IMR-90 (cell line): ENCODE data around the gene CEP295NL.

ENCODE experiments used
- CTCF ChIP-seq: conservative IDR thresholded peaks from 2 replicates; pipeline ENCODE4 v1.5.1; 2012; ENCODE audit warnings: mild to moderate bottlenecking, low read depth, low read length, improper control_type of control experiment
- MAFK ChIP-seq: IDR thresholded peaks from 2 replicates; pipeline ENCODE4 v1.6.1; 2012; ENCODE audit warnings: low read depth, low read length, improper control_type of control experiment
- POLR2A ChIP-seq: IDR thresholded peaks from 2 replicates; pipeline ENCODE4 v1.6.1; 2012; ENCODE audit warnings: mild to moderate bottlenecking, low read depth, low read length
- RAD21 ChIP-seq: IDR thresholded peaks from 2 replicates; pipeline ENCODE4 v1.6.1; 2012; ENCODE audit warnings: low read length, improper control_type of control experiment
- RCOR1 ChIP-seq: IDR thresholded peaks from 2 replicates; pipeline ENCODE4 v1.6.1; 2012; ENCODE audit warnings: mild to moderate bottlenecking, low read length, improper control_type of control experiment; ENCODE audit not compliant: insufficient replicate concordance
- SMC3 ChIP-seq: fragments of 150-350 bp; IDR thresholded peaks from 2 replicates; pipeline ENCODE4 v1.6.1; 2016; ENCODE audit warnings: low read depth, mild to moderate bottlenecking, antibody characterized with exemption, low read length, moderate library complexity
- USF2 ChIP-seq: fragments of 150-350 bp; IDR thresholded peaks from 2 replicates; pipeline ENCODE4 v1.6.1; 2017; ENCODE audit warnings: mild to moderate bottlenecking, antibody characterized with exemption, low read length, low read depth

GRCh38 chr17:78922816-78923498 is 20.0 kb upstream of the CEP295NL start:
- TF ChIP-seq CTCF (no peak), POLR2A (no peak), USF2 (no peak), SMC3 (no peak), RAD21 (no peak), MAFK (no peak), RCOR1 (no peak)
